Measurements from ENCODE around the gene TOR1B.

TOR1B gene

GRCh38 chr9:129840034-129840433 is 37.0 kb downstream of the TOR1B start:
- Histone ChIP-seq H3K79me1 (ENCODE audit: low read depth, low read length) (peaks cover 2% of the 10 kb centered on the region), H2BK120ac (ENCODE audit: low read depth, low read length) (no peak overlapping the region), H3K4me3 (ENCODE audit: low read length in 2 of 2) (no peak overlapping the region), H3K23ac (ENCODE audit: low read depth, low read length, poor library complexity) (peak overlapping the region; percentile 52), H3K4me2 (ENCODE audit: insufficient read depth, low read length, poor library complexity, severe bottlenecking) (no peak overlapping the region), H2BK15ac (ENCODE audit: low read length) (no peak overlapping the region), H3K18ac (ENCODE audit: low read length) (no peak overlapping the region), H3K4ac (ENCODE audit: low read length) (no peak overlapping the region), H3K27me3 (ENCODE audit: control insufficient read depth in 3 of 3, insufficient read depth in 3 of 3, low read depth in 1 of 3, low read length in 3 of 3) (no peaks in the 10 kb centered on the region), H2BK5ac (ENCODE audit: low read length) (no peak overlapping the region), H3K27ac (replicated peaks; ENCODE audit: low read length) (no peak overlapping the region), H3K9ac (ENCODE audit: low read depth, low read length, poor library complexity) (no peak overlapping the region), H3K14ac (ENCODE audit: low read length) (no peak overlapping the region), H2AFZ (ENCODE audit: low read length) (no peak overlapping the region), H2AK5ac (ENCODE audit: low read depth, low read length) (no peak overlapping the region), H3K4me1 (ENCODE audit: control insufficient read depth in 2 of 2, insufficient read depth in 1 of 2, low read depth in 1 of 2, low read length in 2 of 2) (peaks cover 4 to 12% of the 10 kb centered on the region in 2 donors), H3K36me3 (replicated peaks in 1 of 2; ENCODE audit: control insufficient read depth in 2 of 2, insufficient read depth in 2 of 2, low read length in 2 of 2) (peaks cover 2 to 8% of the 10 kb centered on the region in 2 donors), H4K91ac (ENCODE audit: low read depth, low read length, poor library complexity) (no peak overlapping the region), H3K9me3 (replicated peaks in 1 of 2; ENCODE audit: control insufficient read depth in 2 of 2, insufficient read depth in 1 of 2, low read depth in 1 of 2, low read length in 2 of 2) (no peaks in the 10 kb centered on the region), H2BK12ac (ENCODE audit: low read length) (no peak overlapping the region), H4K8ac (ENCODE audit: low read depth, low read length) (no peak overlapping the region)
- DNase-seq (ENCODE audit: low spot score) = no peak
- no CpG with 5 or more reads among the region's 8 CpGs for WGBS, 2 donors (ENCODE audit: extremely low coverage in 2 of 2, insufficient read length in 2 of 2, insufficient replicate concordance in 1 of 2)

- Histone ChIP-seq H2BK15ac (ENCODE audit: low read length) (no peak overlapping the region), H3K23ac (ENCODE audit: low read depth, low read length, poor library complexity) (no peak overlapping the region), H3K4me2 (ENCODE audit: insufficient read depth, low read length, poor library complexity, severe bottlenecking) (no peak overlapping the region), H2BK120ac (ENCODE audit: low read depth, low read length) (no peak overlapping the region), H2BK5ac (ENCODE audit: low read length) (no peak overlapping the region), H2AFZ (ENCODE audit: low read length) (no peak overlapping the region), H3K9me3 (replicated peaks in 1 of 2; ENCODE audit: control insufficient read depth in 2 of 2, insufficient read depth in 1 of 2, low read depth in 1 of 2, low read length in 2 of 2) (no peaks in the 10 kb centered on the region), H3K36me3 (replicated peaks in 1 of 2; ENCODE audit: control insufficient read depth in 2 of 2, insufficient read depth in 2 of 2, low read length in 2 of 2) (peaks cover 2 to 8% of the 10 kb centered on the region in 2 donors), H3K27me3 (ENCODE audit: control insufficient read depth in 3 of 3, insufficient read depth in 3 of 3, low read depth in 1 of 3, low read length in 3 of 3) (no peaks in the 10 kb centered on the region), H3K4me3 (ENCODE audit: low read length in 2 of 2) (no peak overlapping the region), H2AK5ac (ENCODE audit: low read depth, low read length) (no peak overlapping the region), H3K4ac (ENCODE audit: low read length) (no peak overlapping the region), H3K9ac (ENCODE audit: low read depth, low read length, poor library complexity) (no peak overlapping the region), H3K14ac (ENCODE audit: low read length) (no peak overlapping the region), H3K4me1 (ENCODE audit: control insufficient read depth in 2 of 2, insufficient read depth in 1 of 2, low read depth in 1 of 2, low read length in 2 of 2) (peaks cover 4 to 11% of the 10 kb centered on the region in 2 donors), H3K79me1 (ENCODE audit: low read depth, low read length) (peaks cover 2% of the 10 kb centered on the region), H4K91ac (ENCODE audit: low read depth, low read length, poor library complexity) (no peak overlapping the region), H3K18ac (ENCODE audit: low read length) (no peak overlapping the region), H3K27ac (replicated peaks; ENCODE audit: low read length) (no peak overlapping the region), H2BK12ac (ENCODE audit: low read length) (no peak overlapping the region), H4K8ac (ENCODE audit: low read depth, low read length) (peak overlapping the region; percentile 70)
- no peak for DNase-seq (ENCODE audit: low spot score)
- no CpG with 5 or more reads among the region's 4 CpGs for WGBS, 2 donors (ENCODE audit: extremely low coverage in 2 of 2, insufficient read length in 2 of 2, insufficient replicate concordance in 1 of 2)
Observed at GRCh38 chr9:129841071-129841470, 38.1 kb downstream of the TOR1B start.

GRCh38 chr9:129845373-129845772 is 42.4 kb downstream of the TOR1B start:
- Histone ChIP-seq H3K14ac (ENCODE audit: low read length) (no peak overlapping the region), H3K4me2 (ENCODE audit: insufficient read depth, low read length, poor library complexity, severe bottlenecking) (no peak overlapping the region), H2BK12ac (ENCODE audit: low read length) (no peak overlapping the region), H2BK5ac (ENCODE audit: low read length) (no peak overlapping the region), H3K36me3 (replicated peaks in 1 of 2; ENCODE audit: control insufficient read depth in 2 of 2, insufficient read depth in 2 of 2, low read length in 2 of 2) (peaks cover 0 to 5% of the 10 kb centered on the region in 2 donors), H3K18ac (ENCODE audit: low read length) (no peak overlapping the region), H2AK5ac (ENCODE audit: low read depth, low read length) (no peak overlapping the region), H3K79me1 (ENCODE audit: low read depth, low read length) (no peaks in the 10 kb centered on the region), H3K4ac (ENCODE audit: low read length) (no peak overlapping the region), H2BK15ac (ENCODE audit: low read length) (no peak overlapping the region), H2AFZ (ENCODE audit: low read length) (no peak overlapping the region), H3K4me1 (ENCODE audit: control insufficient read depth in 2 of 2, insufficient read depth in 1 of 2, low read depth in 1 of 2, low read length in 2 of 2) (peaks cover 0 to 9% of the 10 kb centered on the region in 2 donors), H3K9ac (ENCODE audit: low read depth, low read length, poor library complexity) (no peak overlapping the region), H3K4me3 (ENCODE audit: low read length in 2 of 2) (no peak overlapping the region), H3K27me3 (ENCODE audit: control insufficient read depth in 3 of 3, insufficient read depth in 3 of 3, low read depth in 1 of 3, low read length in 3 of 3) (no peaks in the 10 kb centered on the region), H3K27ac (replicated peaks; ENCODE audit: low read length) (no peak overlapping the region), H2BK120ac (ENCODE audit: low read depth, low read length) (no peak overlapping the region), H4K8ac (ENCODE audit: low read depth, low read length) (no peak overlapping the region), H4K91ac (ENCODE audit: low read depth, low read length, poor library complexity) (no peak overlapping the region), H3K9me3 (replicated peaks in 1 of 2; ENCODE audit: control insufficient read depth in 2 of 2, insufficient read depth in 1 of 2, low read depth in 1 of 2, low read length in 2 of 2) (no peaks in the 10 kb centered on the region), H3K23ac (ENCODE audit: low read depth, low read length, poor library complexity) (no peak overlapping the region)
- no CpG with 5 or more reads among the region's 2 CpGs for WGBS, 2 donors (ENCODE audit: extremely low coverage in 2 of 2, insufficient read length in 2 of 2, insufficient replicate concordance in 1 of 2)
- DNase-seq (ENCODE audit: low spot score) = no peak

- no peak overlapping the region for H4K8ac ChIP-seq (ENCODE audit: low read depth, low read length)
- no peak overlapping the region for H3K18ac ChIP-seq (ENCODE audit: low read length)
- no peaks in the 10 kb centered on the region for H3K27me3 ChIP-seq (ENCODE audit: control insufficient read depth in 3 of 3, insufficient read depth in 3 of 3, low read depth in 1 of 3, low read length in 3 of 3)
- no peak overlapping the region for H3K23ac ChIP-seq (ENCODE audit: low read depth, low read length, poor library complexity)
- no peaks in the 10 kb centered on the region for H3K4me1 ChIP-seq (ENCODE audit: control insufficient read depth in 2 of 2, insufficient read depth in 1 of 2, low read depth in 1 of 2, low read length in 2 of 2)
- no peak overlapping the region for H3K4me3 ChIP-seq (ENCODE audit: low read length in 2 of 2)
- H2BK5ac ChIP-seq (ENCODE audit: low read length) = no peak overlapping the region
- no peaks in the 10 kb centered on the region for H3K9me3 ChIP-seq (replicated peaks in 1 of 2; ENCODE audit: control insufficient read depth in 2 of 2, insufficient read depth in 1 of 2, low read depth in 1 of 2, low read length in 2 of 2)
- H2BK15ac ChIP-seq (ENCODE audit: low read length) = no peak overlapping the region
- no peak overlapping the region for H2AK5ac ChIP-seq (ENCODE audit: low read depth, low read length)
- no peak overlapping the region for H2BK12ac ChIP-seq (ENCODE audit: low read length)
- no peak overlapping the region for H3K9ac ChIP-seq (ENCODE audit: low read depth, low read length, poor library complexity)
- DNase-seq (ENCODE audit: low spot score) = no peak
- H3K4me2 ChIP-seq (ENCODE audit: insufficient read depth, low read length, poor library complexity, severe bottlenecking) = no peak overlapping the region
- no peak overlapping the region for H2BK120ac ChIP-seq (ENCODE audit: low read depth, low read length)
- no peak overlapping the region for H3K14ac ChIP-seq (ENCODE audit: low read length)
- no peak overlapping the region for H3K27ac ChIP-seq (replicated peaks; ENCODE audit: low read length)
- no peak overlapping the region for H4K91ac ChIP-seq (ENCODE audit: low read depth, low read length, poor library complexity)
- no CpG with 5 or more reads among the region's 4 CpGs for WGBS, 2 donors (ENCODE audit: extremely low coverage in 2 of 2, insufficient read length in 2 of 2, insufficient replicate concordance in 1 of 2)
- H3K79me1 ChIP-seq (ENCODE audit: low read depth, low read length) = no peaks in the 10 kb centered on the region
- no peak overlapping the region for H3K4ac ChIP-seq (ENCODE audit: low read length)
- peaks cover 5 to 36% of the 10 kb centered on the region in 2 donors for H3K36me3 ChIP-seq (replicated peaks in 1 of 2; ENCODE audit: control insufficient read depth in 2 of 2, insufficient read depth in 2 of 2, low read length in 2 of 2)
- no peak overlapping the region for H2AFZ ChIP-seq (ENCODE audit: low read length)
Observed at GRCh38 chr9:129848712-129849441, 45.9 kb downstream of the TOR1B start.

Data from neuronal stem cell (in vitro differentiated cells).